Stomach (tissue), 9 donors: ENCODE results near the gene EIF2B2. TPM values are rescaled to one million over a fixed set of nuclear protein-coding genes. Genes with fewer than 3 reads are reported as not detected.

Experiments
- DNase-seq, 2 donors: peaks; one replicate each; pipeline versions ENCODE4 v3.0.0 to v3.0.0-alpha.2; 2013 to 2019
- H3K27ac ChIP-seq, 5 donors: fragments of 200-600 bp in 4 of 5; sonication (generic) in 4 of 5; one replicate each; pipeline ENCODE4 v1.5.1; 2013 to 2019; ENCODE audit warnings: mild to moderate bottlenecking in 1 of 5, moderate library complexity in 1 of 5
- H3K27me3 ChIP-seq, 3 donors: fragments of 200-600 bp; sonication (generic); one replicate each; pipeline ENCODE4 v1.5.1; 2017 to 2019; ENCODE audit warnings: mixed run types in 1 of 3
- H3K36me3 ChIP-seq, 4 donors: fragments of 200-600 bp; sonication (generic); 1 replicate in 3 of 4; 2 replicates in 1 of 4; pipeline ENCODE4 v1.5.1; 2016 to 2019
- H3K4me1 ChIP-seq, 4 donors: fragments of 200-600 bp; sonication (generic); one replicate each; pipeline ENCODE4 v1.5.1; 2016 to 2019
- H3K4me3 ChIP-seq, 4 donors: fragments of 200-600 bp; sonication (generic) in 3 of 4; one replicate each; pipeline ENCODE4 v1.5.1; 2016 to 2019; ENCODE audit warnings: mild to moderate bottlenecking in 1 of 4
- H3K9me3 ChIP-seq, 4 donors: fragments of 200-600 bp; sonication (generic); one replicate each; pipeline ENCODE4 v1.5.1; 2016 to 2019
- CTCF ChIP-seq, 7 experiments: fragments of 450-650 bp in 4 of 7; fragments of 200-600 bp in 3 of 7; sonication (generic) in 3 of 7; IDR thresholded peaks; one replicate each; pipeline ENCODE4 v1.5.1; 2016 to 2019; ENCODE audit warnings: antibody characterized with exemption in 7 of 7, control low read depth in 2 of 7, mild to moderate bottlenecking in 1 of 7
- EP300 ChIP-seq: sonication (generic); formaldehyde crosslinking; IDR thresholded peaks from one replicate; pipeline ENCODE4 v1.6.1; 2017; ENCODE audit warnings: antibody characterized with exemption
- POLR2A ChIP-seq, 4 donors: fragments of 450-650 bp; IDR thresholded peaks; one replicate each; pipeline ENCODE4 v1.6.1; 2016; ENCODE audit warnings: antibody characterized with exemption in 4 of 4, control low read depth in 2 of 4, mild to moderate bottlenecking in 1 of 4, moderate library complexity in 1 of 4
- POLR2AphosphoS5 ChIP-seq, 3 donors: sonication (generic); formaldehyde crosslinking; IDR thresholded peaks; one replicate each; pipeline ENCODE4 v1.6.1; 2016; ENCODE audit warnings: antibody characterized with exemption in 3 of 3
- WGBS, 5 donors: extraction: QIAGEN DNeasy Blood & Tissue Kit in 3 of 5; methylation state at CpG; one replicate each; pipeline versions ENCODE4 v1.1.5 to v1.1.7; 2013 to 2018; 5-methylcytosine and 5-hydroxymethylcytosine counted together
- intact Hi-C: fragments of 100-400 bp; cut with DNase I; formaldehyde crosslinking; loops from one replicate; pipeline ENCODE4 v1.15.1; 2023; ENCODE audit warnings: low total_unique reads
- polyA plus RNA-seq, 3 donors: library from polyadenylated mRNA; stranded (reverse); fragments of 200-250 nt; gene quantifications; one replicate each; pipeline ENCODE4 v1.2.3, GENCODE V29; 2013
- total RNA-seq, 5 donors: library from RNA; depleted of rRNA; stranded (reverse); fragments of >200 nt; gene quantifications; one replicate each; pipeline versions ENCODE4 v1.1.0 to v1.2.3, GENCODE V29; 2014 to 2016
- donor health status: healthy with polysubstance abuse.
- donor health status: Bipolar disorder and iron deficiency.
- donor health status: healthy.

EIF2B2 gene
- total and polyA plus RNA-seq, 8 donors = 5.8 to 182 (median 27.7) TPM

DNA sequence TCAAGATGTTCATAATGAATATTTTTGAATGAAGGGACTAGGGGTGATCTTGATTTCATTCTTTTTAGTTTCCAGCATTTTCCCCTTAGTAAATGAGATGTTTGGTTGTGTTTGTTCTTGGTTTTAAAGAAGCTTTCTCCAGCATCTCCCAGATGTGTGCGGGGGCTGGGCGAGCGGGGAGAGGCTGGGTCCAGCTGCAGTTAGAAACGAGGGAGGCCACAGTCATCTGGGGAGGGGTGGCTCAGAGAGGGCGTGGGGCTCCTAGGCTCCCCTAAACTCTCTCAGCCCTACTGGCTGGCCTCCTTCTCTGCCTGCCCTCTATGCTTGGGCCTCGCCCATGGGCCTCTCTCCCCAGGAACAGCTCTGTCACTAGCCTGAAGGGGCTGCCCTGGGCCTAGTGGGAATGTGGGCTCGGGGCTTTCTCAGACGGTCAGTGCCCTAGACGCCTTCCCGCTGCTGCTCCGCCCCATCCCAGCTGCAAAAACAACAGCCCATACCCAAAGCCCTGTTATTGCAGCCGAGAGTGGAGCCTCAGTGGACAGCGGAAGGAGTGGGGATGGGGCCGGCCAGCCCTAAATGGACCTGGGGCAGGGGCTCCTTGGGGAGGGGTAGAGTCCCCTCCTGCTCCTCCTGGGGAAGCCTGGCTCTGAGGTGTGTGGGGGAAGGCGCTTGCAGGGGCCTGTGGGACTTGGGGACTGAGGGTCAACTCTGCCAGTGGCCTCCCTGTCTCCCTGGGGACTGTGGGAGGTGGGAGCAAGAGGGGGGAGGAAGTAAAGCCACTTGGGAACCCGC is 18.3 kb upstream of the EIF2B2 start:
- DNase-seq = no peak
- intact Hi-C loops = no loop called here
- 72 to 80% (median 75%) methylated on average over 16 of the region's 16 CpGs for WGBS, 5 donors

DNA sequence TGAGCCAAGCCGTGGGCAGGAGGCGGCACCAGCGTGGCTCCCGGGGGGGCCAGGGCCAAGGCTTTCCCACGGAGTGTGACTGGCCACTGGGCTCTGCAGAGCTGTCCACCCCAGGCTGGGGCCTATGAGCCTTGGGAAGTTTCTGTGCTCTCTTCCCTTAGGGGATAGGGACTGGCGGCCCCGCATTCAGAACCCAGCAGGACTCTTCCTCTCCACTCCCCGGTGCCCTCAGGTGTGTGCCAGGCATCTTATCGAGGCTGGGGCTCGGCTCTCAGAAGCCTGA is 17.8 kb upstream of the EIF2B2 start:
- DNase-seq = no peak
- H3K4me3 ChIP-seq = no peak overlapping the region
- peaks cover 0 to 9% (median 0%) of the 10 kb centered on the region in 4 donors for H3K4me1 ChIP-seq
- no peaks in the 10 kb centered on the region for H3K36me3 ChIP-seq
- H3K27me3 ChIP-seq = no peaks in the 10 kb centered on the region
- 70 to 87% (median 80%) methylated on average over 9 to 10 of the region's 10 CpGs for WGBS, 5 donors
- no peak for TF ChIP-seq POLR2A (IDR thresholded peaks at IDR 0.05)
- no peak for TF ChIP-seq EP300
- no peak for TF ChIP-seq POLR2AphosphoS5 (IDR thresholded peaks at IDR 0.05)
- TF ChIP-seq CTCF (IDR thresholded peaks at IDR 0.05) = no peak
- H3K27ac ChIP-seq = no peak overlapping the region
- intact Hi-C loops = no loop called here
- H3K9me3 ChIP-seq = no peaks in the 10 kb centered on the region

More for the DNA sequence above, 18.3 kb upstream of the EIF2B2 start:
- no peak overlapping the region for H3K27ac ChIP-seq
- no peaks in the 10 kb centered on the region for H3K27me3 ChIP-seq
- no peaks in the 10 kb centered on the region for H3K36me3 ChIP-seq
- H3K9me3 ChIP-seq = no peaks in the 10 kb centered on the region
- H3K4me3 ChIP-seq = no peak overlapping the region
- H3K4me1 ChIP-seq = peaks cover 0 to 9% (median 0%) of the 10 kb centered on the region in 4 donors
- TF ChIP-seq CTCF (IDR thresholded peaks at IDR 0.05) (no peak), POLR2A (IDR thresholded peaks at IDR 0.05) (no peak), POLR2AphosphoS5 (IDR thresholded peaks at IDR 0.05) (no peak), EP300 (no peak)

DNA sequence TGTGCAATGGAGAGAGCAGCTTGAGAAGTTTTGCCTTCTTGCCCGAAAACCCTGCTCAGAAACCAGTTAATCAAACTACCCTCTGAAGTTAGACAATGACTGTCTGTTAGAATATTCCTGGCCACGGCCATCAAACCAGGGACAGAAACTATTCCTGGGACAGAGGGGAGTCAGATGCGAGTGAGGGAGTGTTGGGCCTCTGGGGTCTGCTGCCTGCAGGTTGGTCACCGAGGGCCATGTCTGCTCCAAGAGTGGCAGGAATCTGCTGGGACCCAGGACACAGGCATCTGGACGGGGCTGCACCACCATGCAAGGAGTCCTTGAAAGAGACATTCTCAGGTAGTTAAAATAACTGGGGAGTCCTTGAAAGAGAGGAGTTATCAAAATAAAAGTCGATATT is 16.9 kb upstream of the EIF2B2 start:
- Histone ChIP-seq H3K4me3 (no peak overlapping the region), H3K4me1 (peaks cover 0 to 6% (median 0%) of the 10 kb centered on the region in 4 donors), H3K27me3 (no peaks in the 10 kb centered on the region), H3K9me3 (no peaks in the 10 kb centered on the region), H3K36me3 (no peaks in the 10 kb centered on the region), H3K27ac (no peak overlapping the region)
- no peak for DNase-seq
- TF ChIP-seq EP300 (no peak), POLR2A (IDR thresholded peaks at IDR 0.05) (no peak), POLR2AphosphoS5 (IDR thresholded peaks at IDR 0.05) (no peak), CTCF (IDR thresholded peaks at IDR 0.05) (no peak)
- intact Hi-C loops = no loop called here
- WGBS, 5 donors = 91 to 93% (median 91%) methylated on average over 5 to 6 of the region's 6 CpGs

DNA sequence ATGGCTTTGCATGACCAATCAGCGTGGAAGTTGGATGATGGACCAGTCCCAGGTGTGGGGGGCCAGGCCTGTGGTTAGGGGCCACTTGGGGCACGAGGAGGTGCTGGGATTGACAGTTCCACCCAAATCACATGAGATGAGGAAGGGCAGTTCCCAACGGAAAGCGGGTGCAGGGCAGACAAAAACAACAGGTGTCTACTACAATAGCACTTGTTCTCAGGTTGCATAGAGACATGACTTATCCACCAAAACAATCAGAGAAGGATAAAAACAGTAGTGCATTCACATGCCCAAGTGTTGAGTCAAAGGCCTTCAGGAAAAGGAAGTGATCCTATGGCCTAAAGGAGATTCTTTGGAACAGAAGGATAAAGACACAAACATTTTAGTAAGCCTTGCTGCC is 14.6 kb upstream of the EIF2B2 start:
- WGBS, 5 donors = 66 to 83% (median 73%) methylated on average over 4 of the region's 4 CpGs
- intact Hi-C loops = no loop called here

More for the DNA sequence above, 14.6 kb upstream of the EIF2B2 start:
- Histone ChIP-seq H3K27me3 (no peaks in the 10 kb centered on the region), H3K36me3 (no peaks in the 10 kb centered on the region), H3K4me1 (no peaks in the 10 kb centered on the region), H3K9me3 (no peaks in the 10 kb centered on the region), H3K4me3 (no peak overlapping the region), H3K27ac (no peak overlapping the region)
- TF ChIP-seq EP300 (no peak), POLR2A (IDR thresholded peaks at IDR 0.05) (no peak), CTCF (IDR thresholded peaks at IDR 0.05) (no peak), POLR2AphosphoS5 (IDR thresholded peaks at IDR 0.05) (no peak)
- DNase-seq = no peak
